MM.1S (cell line): ENCODE results near the gene HLA-E.

ENCODE experiments used
- CTCF ChIP-seq: fragments of 300-600 bp; sonication (generic); IDR thresholded peaks from 2 replicates; pipeline ENCODE4 v1.5.1; 2016; ENCODE audit warnings: antibody characterized with exemption, low read length, mixed read lengths
- EZH2 ChIP-seq: fragments of 300-600 bp; sonication (generic); optimal IDR thresholded peaks from 2 replicates; pipeline ENCODE3; 2017; ENCODE audit warnings: low read depth, mild to moderate bottlenecking, antibody characterized with exemption, low read length, mixed read lengths
- EZH2phosphoT487 ChIP-seq: fragments of 300-600 bp; sonication (generic); IDR thresholded peaks from 2 replicates; pipeline ENCODE4 v1.6.1; 2018; ENCODE audit warnings: antibody characterized with exemption, low read length

GRCh38 chr6:30533460-30534294, 44.4 kb downstream of the HLA-E start:
- TF ChIP-seq CTCF (no peak), EZH2phosphoT487 (no peak), EZH2 (no peak)
